ENCODE data around the gene MN1. TPM values are rescaled to one million over a fixed set of nuclear protein-coding genes. Genes with fewer than 3 reads are reported as not detected.

MN1 gene
- 7.4 TPM for total RNA-seq

DNA sequence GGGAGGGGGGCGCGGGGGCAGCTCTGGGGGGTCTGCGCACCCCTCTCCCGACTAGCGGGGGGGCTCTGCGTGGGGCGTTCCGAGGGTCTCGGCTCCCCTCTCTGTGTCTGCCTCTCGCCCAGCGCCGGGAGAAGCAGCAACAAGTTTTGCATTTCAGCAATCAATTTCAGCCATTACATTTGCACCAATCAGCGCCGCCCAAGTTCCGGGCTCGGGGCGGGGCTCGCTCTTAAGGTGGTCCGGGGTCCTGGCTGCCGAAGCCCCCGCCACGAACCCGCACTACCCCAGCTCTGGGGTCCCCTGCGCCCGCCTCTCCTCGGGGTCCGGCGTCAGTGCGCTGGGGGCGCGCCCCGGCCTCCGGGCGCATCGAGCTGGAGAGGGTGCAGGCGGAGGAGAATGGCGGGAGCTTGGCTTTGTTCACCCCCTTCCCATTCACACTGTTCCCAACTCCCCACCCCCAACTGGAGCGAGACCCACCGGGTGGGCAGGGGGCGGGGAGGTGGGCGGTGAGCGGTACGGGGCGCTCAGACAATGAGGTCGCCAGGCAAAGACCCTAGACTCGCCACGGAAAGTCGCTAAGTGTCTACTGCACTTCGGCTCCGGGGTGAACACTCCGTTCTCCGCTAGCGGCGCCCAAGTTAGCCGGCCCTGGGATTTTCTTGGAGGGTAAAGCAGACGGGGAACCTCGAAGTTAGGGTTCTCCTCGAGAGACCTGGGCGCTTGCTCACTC lies at the start of gene MN1:
MN1 (minus strand) TSS at position 141 of the 730 bp plus-strand sequence. CDS start 1,213 bp downstream, outside the sequence.
- DNase-seq = peak; percentile 70

DNA sequence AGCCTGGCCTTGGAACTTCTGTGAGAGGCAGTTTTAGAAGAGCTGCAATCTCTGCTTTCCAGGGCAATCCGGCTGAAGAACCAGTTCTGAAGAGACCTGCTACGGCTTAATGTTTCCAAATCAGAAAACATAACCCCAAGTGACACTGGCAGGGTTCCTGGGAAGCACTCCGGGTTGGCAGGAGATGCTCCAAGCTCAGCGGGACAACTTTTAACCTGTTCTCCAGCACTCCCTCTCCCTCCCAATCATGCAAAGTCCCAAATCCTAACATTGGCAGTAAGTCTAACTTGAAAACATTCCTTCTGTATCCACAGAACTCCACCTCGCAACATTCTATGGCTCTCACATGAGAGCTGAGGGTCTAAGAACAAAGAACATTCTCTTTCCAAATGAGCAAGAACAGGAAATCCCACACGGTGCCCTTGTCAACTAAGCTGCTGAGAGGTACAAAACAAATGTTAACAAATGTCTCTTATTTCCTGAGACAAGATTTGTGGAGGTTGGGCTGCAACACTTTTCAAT lies 48.5 kb upstream of the MN1 start:
- DNase-seq = peak; percentile 69

GRCh38 chr22:27848005-27848404 lies 46.4 kb upstream of the MN1 start:
- DNase-seq = no peak

GRCh38 chr22:27846910-27847309 lies 45.4 kb upstream of the MN1 start:
- no peak for DNase-seq

DNA sequence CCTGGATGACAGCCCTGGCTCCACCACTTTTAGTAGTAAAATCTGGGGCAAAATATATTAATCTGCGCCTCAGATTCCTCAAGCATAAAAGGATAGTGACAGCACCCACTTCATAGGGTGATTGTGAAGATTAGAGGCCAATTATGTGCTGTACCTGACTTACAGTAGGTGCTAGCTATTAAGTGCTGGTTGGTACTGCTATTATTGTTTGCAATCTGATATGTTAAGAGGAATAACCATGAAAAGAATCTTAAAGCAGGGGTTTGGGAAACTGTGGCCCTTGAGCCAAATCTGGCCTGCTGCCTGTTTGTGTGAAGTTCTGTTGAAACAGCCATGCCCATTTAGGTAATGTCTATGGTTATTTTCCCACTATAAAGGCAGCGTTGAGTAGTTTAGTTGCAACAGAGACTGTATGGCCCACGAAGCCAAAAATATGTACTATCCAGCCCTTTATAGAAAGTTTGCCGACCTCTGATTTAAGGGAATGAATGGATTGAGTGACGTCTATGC lies 44.7 kb upstream of the MN1 start:
- no peak for DNase-seq

DNA sequence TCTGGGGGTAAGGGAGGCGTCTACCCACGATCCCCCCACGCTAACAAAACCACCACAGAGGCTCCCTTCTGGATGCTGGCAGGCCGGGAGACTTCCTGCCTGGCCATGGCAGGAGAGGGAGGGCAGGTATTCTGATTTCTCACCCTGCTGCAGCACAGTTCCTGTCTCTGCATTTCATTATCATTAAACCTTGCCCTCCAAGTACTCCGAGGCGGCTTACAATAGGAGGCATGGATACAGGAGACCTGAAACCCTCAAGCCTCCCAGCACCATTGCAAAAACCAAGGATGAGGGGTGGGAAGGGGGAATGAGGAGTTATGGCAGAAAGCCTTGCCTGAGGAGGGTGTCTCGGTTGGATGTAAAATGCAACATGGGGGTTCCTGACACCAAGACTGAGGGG lies 44.1 kb upstream of the MN1 start:
- no peak for DNase-seq

- peak; percentile 30 for DNase-seq
Observed at GRCh38 chr22:27844656-27845591, 43.4 kb upstream of the MN1 start.

- DNase-seq = no peak
Observed at GRCh38 chr22:27844256-27844655, 42.7 kb upstream of the MN1 start.

GRCh38 chr22:27843441-27843840 lies 41.9 kb upstream of the MN1 start:
- DNase-seq = no peak

DNA sequence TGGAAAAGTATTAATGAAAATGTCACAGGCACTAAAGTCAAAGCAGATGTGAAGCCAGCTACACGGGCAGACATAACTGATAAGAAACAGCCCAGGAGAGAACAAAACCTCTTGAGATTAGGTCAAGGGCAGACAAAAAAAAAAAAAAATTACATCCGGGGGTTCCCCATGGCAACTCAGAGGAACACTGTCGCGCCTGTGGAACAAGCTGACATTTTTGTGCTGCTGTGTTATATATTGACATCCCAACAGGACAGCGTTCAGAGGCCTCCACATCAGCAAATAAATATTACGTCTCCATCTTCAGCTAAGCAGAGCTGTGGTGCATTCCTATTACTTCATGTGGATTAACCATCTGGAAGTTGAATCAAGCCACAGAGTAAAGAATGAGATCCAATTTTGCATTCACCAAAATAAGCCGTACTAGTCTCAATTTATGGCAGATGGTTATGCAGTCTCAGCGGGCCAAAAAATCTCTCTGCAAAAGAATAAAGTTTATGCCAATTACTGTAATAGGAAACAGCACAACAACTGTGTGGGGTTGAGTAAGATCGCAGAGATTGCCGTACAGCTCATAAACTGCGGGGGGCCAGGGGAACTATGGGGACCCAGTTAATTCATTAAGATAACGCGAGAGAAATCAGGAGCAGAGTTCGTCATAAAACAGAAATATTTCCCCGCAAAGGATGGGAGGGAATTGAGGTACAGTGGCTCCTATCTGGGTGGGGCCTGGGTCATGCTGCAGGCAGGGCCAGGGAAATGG lies 41.3 kb upstream of the MN1 start:
- peak; percentile 94 for DNase-seq

DNA sequence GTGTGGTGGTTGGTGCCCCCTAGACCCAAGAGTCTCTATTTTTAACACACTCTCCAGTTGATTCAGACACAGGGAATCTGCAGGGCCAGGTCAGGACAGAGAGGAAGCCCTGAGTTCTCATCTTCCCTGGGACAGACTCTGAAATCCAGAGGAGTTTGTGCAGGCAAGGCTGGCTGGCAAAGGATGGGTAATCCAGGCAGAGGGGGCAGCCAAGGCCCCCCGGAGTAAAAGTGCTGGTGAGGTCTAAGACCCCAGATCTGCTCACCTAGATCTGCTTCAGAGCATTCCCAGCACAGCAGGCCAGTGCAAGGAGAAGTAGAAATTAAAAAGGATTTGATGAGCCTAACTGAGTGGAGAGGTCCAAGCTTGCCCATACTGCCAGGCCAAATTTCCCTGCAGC lies 40.6 kb upstream of the MN1 start:
- no peak for DNase-seq

GRCh38 chr22:27840436-27840835 lies 38.9 kb upstream of the MN1 start:
- DNase-seq = no peak

GRCh38 chr22:27839057-27839660 lies 37.6 kb upstream of the MN1 start:
- no peak for DNase-seq

GRCh38 chr22:27836181-27836580 lies 34.6 kb upstream of the MN1 start:
- peak; percentile 40 for DNase-seq

DNA sequence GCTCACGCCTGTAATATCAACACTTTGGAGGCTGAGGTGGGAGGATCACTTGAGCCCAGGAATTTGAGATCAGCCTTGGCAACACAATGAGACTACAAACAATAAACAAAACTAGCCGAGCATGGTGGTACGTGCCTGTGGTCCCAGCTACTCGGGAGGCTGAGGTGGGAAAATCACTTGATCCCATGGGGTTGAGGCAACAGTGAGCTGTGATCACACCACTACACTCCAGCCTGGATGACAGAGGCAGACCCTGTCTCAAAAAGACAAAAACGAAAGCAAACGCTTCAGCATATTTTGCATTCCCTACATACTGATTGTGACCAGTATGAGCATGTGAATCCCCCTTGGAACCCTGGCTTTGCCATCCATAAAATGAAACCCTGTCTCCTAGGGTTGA lies 33.9 kb upstream of the MN1 start:
- DNase-seq = no peak

DNA sequence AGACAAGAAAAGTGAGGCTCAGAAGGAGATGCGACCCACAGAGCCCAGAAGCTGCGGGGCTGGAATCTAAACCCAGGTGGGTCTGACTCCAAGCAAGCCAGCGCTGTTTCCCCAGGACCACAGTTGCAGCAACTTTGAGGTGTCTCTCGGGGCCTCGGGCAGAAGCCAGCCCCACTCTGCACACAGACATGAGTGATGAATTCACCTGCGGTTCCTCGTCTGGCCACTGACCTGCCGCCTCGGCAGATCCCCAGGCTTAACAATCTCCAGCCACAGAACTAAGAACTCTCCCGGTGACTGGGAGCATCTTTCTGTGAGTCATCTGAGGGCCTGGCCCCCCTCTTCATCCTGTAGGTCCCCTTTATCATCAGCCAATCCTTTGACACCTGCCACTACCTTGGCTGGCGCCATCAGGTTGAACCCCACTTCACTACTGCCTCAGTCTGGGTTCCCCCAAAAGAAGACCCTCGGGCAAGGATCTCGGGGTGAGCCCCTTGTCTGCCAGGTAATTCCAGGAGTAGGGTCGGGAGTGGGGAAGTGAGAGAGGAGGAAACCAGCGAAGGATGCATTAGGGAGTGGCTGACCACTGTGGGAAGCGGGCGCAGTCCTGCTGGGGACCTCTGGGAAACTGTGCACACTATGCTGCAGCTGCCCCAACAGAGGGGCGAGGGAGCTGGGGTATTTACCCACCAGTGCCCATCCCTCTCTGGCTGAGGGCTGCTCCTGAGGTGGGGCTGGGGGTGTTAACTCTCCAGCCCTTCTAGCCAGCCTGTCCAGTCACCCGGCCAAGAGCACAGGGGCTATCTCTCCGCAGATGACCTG lies 33.0 kb upstream of the MN1 start:
- DNase-seq = no peak

DNA sequence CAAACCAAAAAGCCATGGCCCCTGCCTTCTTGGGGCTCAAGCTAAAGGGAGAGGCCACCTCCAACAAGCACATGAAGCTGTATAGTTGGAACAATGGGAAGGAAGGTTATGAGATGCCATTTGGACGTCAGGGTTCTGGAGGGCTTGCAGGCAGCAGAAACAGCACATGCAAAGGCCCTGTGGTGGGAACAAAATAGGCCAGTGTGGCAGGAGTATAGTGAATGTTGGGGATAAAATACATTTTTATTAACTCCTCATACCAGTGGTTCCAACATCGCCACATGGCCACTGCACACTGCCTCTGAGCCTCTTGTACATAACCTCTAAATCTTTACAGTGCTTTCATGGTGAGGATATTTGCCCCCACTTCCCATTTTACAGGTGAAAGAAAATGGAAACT lies 32.2 kb upstream of the MN1 start:
- no peak for DNase-seq

DNA sequence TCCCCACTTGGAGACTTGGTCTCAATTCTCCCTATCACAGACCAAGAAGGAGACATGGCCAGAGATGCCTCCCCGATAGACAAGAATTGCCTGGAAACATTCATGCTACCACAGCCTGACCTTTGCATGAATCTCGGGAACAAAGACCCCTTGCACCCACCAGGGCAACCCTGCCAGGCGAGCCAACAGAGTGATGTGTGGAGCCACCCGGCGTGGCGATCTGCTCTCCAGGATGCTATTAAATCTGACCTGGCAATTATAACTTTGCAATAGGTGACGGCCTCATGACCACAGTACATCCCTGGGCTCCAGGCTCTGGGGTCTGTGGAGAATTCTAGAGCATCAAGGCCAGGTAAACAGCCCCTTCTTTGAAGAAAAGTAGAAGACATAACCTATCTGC lies 31.1 kb upstream of the MN1 start:
- no peak for DNase-seq

DNA sequence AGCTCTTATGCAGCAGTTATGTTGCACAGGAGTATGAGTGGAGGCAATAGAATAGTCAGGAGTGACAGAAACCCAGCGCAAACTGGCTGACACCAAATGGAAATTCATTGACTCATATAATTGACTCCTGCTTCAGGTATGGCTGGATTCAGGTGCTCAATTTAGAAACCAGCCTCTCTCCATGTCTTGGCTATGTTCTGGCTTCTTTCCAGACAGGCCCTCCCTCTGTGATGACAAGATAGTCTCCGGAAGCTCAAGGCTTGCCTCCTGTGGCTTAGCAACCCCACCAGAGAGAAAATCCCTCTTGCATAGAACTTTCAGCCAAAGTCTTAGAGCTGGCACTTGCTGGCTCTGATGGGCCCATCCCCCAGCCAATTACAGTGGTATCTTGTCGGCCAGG lies 28.1 kb upstream of the MN1 start:
- no peak for DNase-seq

DNA sequence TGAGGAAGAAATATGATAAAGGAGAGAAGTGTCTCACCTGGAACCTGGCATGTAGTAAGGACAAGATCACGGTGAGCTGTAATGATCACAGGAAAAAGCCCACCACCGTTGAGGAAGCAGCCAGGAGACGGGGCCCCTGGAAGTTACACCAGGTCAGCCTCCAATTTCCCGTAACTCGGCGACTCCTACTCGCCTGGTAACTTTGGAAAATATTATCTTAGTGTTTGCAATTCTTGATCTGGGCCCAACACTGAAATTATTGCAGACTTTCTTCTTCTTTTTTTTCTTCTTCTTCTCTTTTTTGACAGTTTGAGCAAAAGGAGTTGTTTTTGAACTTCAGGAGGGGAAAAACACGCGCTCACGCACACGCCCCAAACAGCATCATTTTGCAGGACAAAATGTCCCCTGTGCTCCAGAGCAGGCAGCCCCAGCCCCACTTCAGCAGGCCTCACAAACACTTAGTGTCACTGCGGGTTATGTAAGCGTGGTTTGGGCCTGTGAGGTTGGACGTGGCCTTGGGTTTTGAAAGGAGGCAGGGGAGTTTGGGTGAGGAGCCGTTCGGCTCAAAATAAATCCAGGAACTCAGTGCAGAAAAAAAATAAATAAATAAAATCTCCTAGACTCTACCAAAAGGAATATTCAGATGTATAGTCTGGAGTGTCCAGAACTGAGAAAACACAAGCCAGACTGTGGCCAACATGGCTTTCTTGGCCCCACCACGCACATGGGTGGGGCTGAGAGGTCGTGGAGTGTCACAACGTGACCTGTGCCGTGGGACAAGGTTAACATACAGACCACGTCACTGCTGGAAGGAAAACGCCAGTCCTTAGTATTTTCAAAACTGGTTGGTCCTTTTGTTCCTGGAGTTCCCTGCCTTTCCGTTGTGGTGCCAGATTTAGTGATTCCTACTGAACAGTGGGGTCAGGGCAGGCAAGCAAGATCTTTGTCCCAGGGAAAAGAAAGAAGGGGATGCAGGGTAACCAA lies 26.3 kb upstream of the MN1 start:
- no peak for DNase-seq

Measured in skin of body (tissue), 2 donors.